A673 (cell line): ENCODE results near the gene COL19A1. TPM values are rescaled to one million over a fixed set of nuclear protein-coding genes. Genes with fewer than 3 reads are reported as not detected.

ENCODE experiments used
- BruUV-seq: library from RNA; stranded (reverse); fragments of 400-500 nt; replicated peaks from 2 replicates; lab custom pipeline; 2021; lab: Mats Ljungman, UMichigan
- CTCF ChIA-PET: fragments of 300-600 bp; sonication (Branson Sonifier 250); formaldehyde crosslinking; loops from one replicate; lab custom pipeline; 2022; ENCODE audit warnings: antibody characterized with exemption; lab: Charles Lee
- POLR2A ChIA-PET: fragments of 300-600 bp; sonication (Branson Sonifier 250); formaldehyde crosslinking; loops from one replicate; lab custom pipeline; 2022; ENCODE audit warnings: antibody characterized with exemption; ENCODE audit not compliant: low non-redundant PET; lab: Charles Lee
- DNase-seq: peaks from one replicate; pipeline ENCODE4 v3.0.0-alpha.2; 2015; ENCODE audit warnings: low spot score
- H3K27ac ChIP-seq: fragments of 200-600 bp; sonication (generic); 2 replicates; pipeline ENCODE4 v1.5.1; 2016; ENCODE audit warnings: mixed run types, low read depth, mild to moderate bottlenecking, mixed read lengths, antibody characterized with exemption, low read length; ENCODE audit not compliant: poor library complexity, severe bottlenecking
- H3K27me3 ChIP-seq: fragments of 200-600 bp; sonication (generic); replicated peaks from 2 replicates; pipeline ENCODE4 v1.6.1; 2017; ENCODE audit warnings: mixed run types, low read depth, mild to moderate bottlenecking, mixed read lengths, antibody characterized with exemption, low read length; ENCODE audit not compliant: insufficient read depth, poor library complexity
- H3K36me3 ChIP-seq: fragments of 200-600 bp; sonication (generic); 2 replicates; pipeline ENCODE4 v1.6.1; 2016; ENCODE audit warnings: mixed run types, mild to moderate bottlenecking, mixed read lengths, antibody characterized with exemption, low read length; ENCODE audit not compliant: insufficient read depth, poor library complexity, severe bottlenecking
- H3K4me1 ChIP-seq: fragments of 200-600 bp; sonication (generic); 2 replicates; pipeline ENCODE4 v1.6.1; 2017; ENCODE audit warnings: mixed run types, mild to moderate bottlenecking, mixed read lengths, antibody characterized with exemption, low read length; ENCODE audit not compliant: insufficient read depth, poor library complexity, severe bottlenecking
- H3K4me3 ChIP-seq: fragments of 200-600 bp; sonication (generic); 2 replicates; pipeline ENCODE4 v1.5.1; 2016; ENCODE audit warnings: low read depth, mixed run types, mild to moderate bottlenecking, mixed read lengths, low read length; ENCODE audit not compliant: poor library complexity, severe bottlenecking
- H3K9me3 ChIP-seq: fragments of 200-600 bp; sonication (generic); 2 replicates; pipeline ENCODE4 v1.6.1; 2016; ENCODE audit warnings: mixed run types, low read depth, mild to moderate bottlenecking, mixed read lengths, antibody characterized with exemption, low read length; ENCODE audit not compliant: poor library complexity, severe bottlenecking
- EZH2 ChIP-seq: fragments of 200-600 bp; sonication (generic); IDR thresholded peaks from 2 replicates; pipeline ENCODE4 v1.6.1; 2017; ENCODE audit warnings: borderline replicate concordance, low read depth, mild to moderate bottlenecking, mixed read lengths, antibody characterized with exemption, low read length; ENCODE audit not compliant: poor library complexity, severe bottlenecking
- intact Hi-C: fragments of 100-400 bp; cut with micrococcal nuclease; formaldehyde crosslinking; loops from one replicate; pipeline ENCODE4 v1.10.0; 2022; ENCODE audit not compliant: unreplicated experiment
- total RNA-seq: library from RNA; stranded (reverse); gene quantifications from 2 replicates; pipeline ENCODE4 v1.2.3, GENCODE V29; 2021
- TF ChIP-seq, protein P1 (sequence below): fragments of 300-800, 200-600 bp; sonication (generic); conservative IDR thresholded peaks from 2 replicates; pipeline ENCODE4 v1.5.1; 2017; ENCODE audit warnings: low read depth, mild to moderate bottlenecking, antibody characterized with exemption, low read length, moderate library complexity, mixed read lengths

The COL19A1 gene
- total RNA-seq, 1 experiment from 2014 or later = 0.37 TPM

GRCh38 chr6:70136996-70137395, 270.6 kb downstream of the COL19A1 start:
- H3K4me1 ChIP-seq = peaks cover 7% of the 10 kb centered on the region
- no peaks in the 10 kb centered on the region for H3K9me3 ChIP-seq
- BruUV-seq = no TSS peak
- no peaks in the 10 kb centered on the region for H3K36me3 ChIP-seq
- no peak overlapping the region for H3K27ac ChIP-seq
- CTCF ChIA-PET = no interaction called here
- TF ChIP-seq, protein P1, sequence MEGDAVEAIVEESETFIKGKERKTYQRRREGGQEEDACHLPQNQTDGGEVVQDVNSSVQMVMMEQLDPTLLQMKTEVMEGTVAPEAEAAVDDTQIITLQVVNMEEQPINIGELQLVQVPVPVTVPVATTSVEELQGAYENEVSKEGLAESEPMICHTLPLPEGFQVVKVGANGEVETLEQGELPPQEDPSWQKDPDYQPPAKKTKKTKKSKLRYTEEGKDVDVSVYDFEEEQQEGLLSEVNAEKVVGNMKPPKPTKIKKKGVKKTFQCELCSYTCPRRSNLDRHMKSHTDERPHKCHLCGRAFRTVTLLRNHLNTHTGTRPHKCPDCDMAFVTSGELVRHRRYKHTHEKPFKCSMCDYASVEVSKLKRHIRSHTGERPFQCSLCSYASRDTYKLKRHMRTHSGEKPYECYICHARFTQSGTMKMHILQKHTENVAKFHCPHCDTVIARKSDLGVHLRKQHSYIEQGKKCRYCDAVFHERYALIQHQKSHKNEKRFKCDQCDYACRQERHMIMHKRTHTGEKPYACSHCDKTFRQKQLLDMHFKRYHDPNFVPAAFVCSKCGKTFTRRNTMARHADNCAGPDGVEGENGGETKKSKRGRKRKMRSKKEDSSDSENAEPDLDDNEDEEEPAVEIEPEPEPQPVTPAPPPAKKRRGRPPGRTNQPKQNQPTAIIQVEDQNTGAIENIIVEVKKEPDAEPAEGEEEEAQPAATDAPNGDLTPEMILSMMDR = no peak
- no peak for TF ChIP-seq EZH2
- no peak for DNase-seq
- no peak overlapping the region for H3K4me3 ChIP-seq
- no peaks in the 10 kb centered on the region for H3K27me3 ChIP-seq
- POLR2A ChIA-PET = no interaction called here
- intact Hi-C loops = no loop called here

DNA sequence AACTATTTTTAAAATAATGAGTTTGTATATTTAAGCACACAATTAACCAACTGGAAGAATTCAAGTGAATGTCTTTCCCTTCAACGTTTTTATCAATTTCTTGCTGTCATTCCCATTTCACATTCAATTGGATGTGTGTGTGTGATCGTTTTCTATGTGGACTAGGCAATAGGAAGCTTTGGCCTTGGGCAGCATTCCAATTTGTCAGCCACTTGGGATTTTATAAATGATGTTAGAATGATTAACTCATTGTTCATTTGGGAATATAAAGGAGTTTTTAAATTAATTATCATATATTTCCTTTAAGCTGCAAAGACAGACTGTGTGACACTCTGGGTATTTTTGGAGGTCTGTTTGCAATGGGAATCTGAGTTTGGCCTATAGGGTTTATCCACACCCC, 274.1 kb downstream of the COL19A1 start:
- Histone ChIP-seq H3K27ac (no peak overlapping the region), H3K4me3 (no peak overlapping the region), H3K4me1 (peaks cover 6% of the 10 kb centered on the region), H3K9me3 (no peaks in the 10 kb centered on the region), H3K36me3 (no peaks in the 10 kb centered on the region), H3K27me3 (no peaks in the 10 kb centered on the region)
- TF ChIP-seq EZH2 = no peak
- TF ChIP-seq, protein P1 = no peak
- DNase-seq = no peak
- no TSS peak for BruUV-seq
- POLR2A ChIA-PET = no interaction called here
- CTCF ChIA-PET = no interaction called here
- intact Hi-C loops = no loop called here

DNA sequence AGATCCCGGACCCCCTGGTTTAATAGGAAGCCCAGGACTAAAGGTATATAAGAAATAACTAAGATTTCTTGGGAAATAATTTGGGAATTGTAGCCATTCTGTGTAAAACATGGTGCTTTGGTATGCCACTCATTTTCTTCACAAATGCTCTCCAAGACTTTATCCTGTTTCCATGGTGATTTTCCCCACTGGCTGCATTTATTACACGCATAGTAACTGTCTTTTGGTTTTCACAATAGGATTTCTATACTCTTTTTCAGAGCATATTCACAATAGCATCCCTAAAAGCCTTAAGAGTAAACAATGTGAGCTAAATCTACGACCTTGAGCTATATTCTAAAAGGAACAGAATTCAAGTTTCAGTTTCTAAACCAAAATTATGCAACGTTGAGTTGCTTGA, 275.7 kb downstream of the COL19A1 start:
- DNase-seq = no peak
- no TSS peak for BruUV-seq
- ChIA-PET POLR2A (no interaction called here), CTCF (no interaction called here)
- Histone ChIP-seq H3K36me3 (no peaks in the 10 kb centered on the region), H3K27ac (no peak overlapping the region), H3K27me3 (no peaks in the 10 kb centered on the region), H3K4me3 (no peak overlapping the region), H3K4me1 (peaks cover 6% of the 10 kb centered on the region), H3K9me3 (no peaks in the 10 kb centered on the region)
- TF ChIP-seq EZH2 = no peak
- TF ChIP-seq, protein P1 = no peak
- intact Hi-C loops = no loop called here
